NCI-H187 (cell line): ENCODE results near the gene MYH10.
"Not testable (repeated sequence)": the region's sequence is repeated elsewhere in the genome, so short reads cannot be mapped to it uniquely, and the experiment has no call there.

Experiments used
- DNase-seq, 2 experiments: peaks; one replicate each; lab custom pipeline; 2025; lab: John Stamatoyannopoulos, UW

MYH10 gene

GRCh38 chr17:8630227-8630801, at the start of gene MYH10:
Gene MYH10, minus strand, starts transcription at chr17:8630725. Its CDS starts 7,479 bp downstream, at chr17:8623246.
- DNase-seq: no peak

GRCh38 chr17:8679126-8679525, 48.6 kb upstream of the MYH10 start:
- DNase-seq: no peak

GRCh38 chr17:8675306-8675705, 44.8 kb upstream of the MYH10 start:
- no peak for DNase-seq

GRCh38 chr17:8674344-8675305, 44.1 kb upstream of the MYH10 start:
- DNase-seq: no peak

GRCh38 chr17:8673612-8674011, 43.1 kb upstream of the MYH10 start:
- DNase-seq: no peak

GRCh38 chr17:8672326-8672725, 41.8 kb upstream of the MYH10 start:
- DNase-seq: no peak

- DNase-seq: no peak
Measured at GRCh38 chr17:8670421-8670820, 39.9 kb upstream of the MYH10 start.

GRCh38 chr17:8668176-8668740, 37.7 kb upstream of the MYH10 start:
- no peak for DNase-seq

- DNase-seq: no peak
Measured at GRCh38 chr17:8667421-8667820, 36.9 kb upstream of the MYH10 start.

GRCh38 chr17:8665684-8666083, 35.2 kb upstream of the MYH10 start:
- DNase-seq: no peak

- no peak for DNase-seq
Measured at GRCh38 chr17:8664456-8665126, 34.1 kb upstream of the MYH10 start.

- DNase-seq: no peak
Measured at GRCh38 chr17:8662973-8663372, 32.4 kb upstream of the MYH10 start.

GRCh38 chr17:8662076-8662831, 31.7 kb upstream of the MYH10 start:
- DNase-seq: no peak

GRCh38 chr17:8660709-8661108, 30.2 kb upstream of the MYH10 start:
- DNase-seq: not testable (repeated sequence)

GRCh38 chr17:8659758-8660410, 29.4 kb upstream of the MYH10 start:
- no peak for DNase-seq

GRCh38 chr17:8658810-8659209, 28.3 kb upstream of the MYH10 start:
- no peak for DNase-seq

GRCh38 chr17:8656693-8657092, 26.2 kb upstream of the MYH10 start:
- no peak for DNase-seq

GRCh38 chr17:8654822-8655221, 24.3 kb upstream of the MYH10 start:
- DNase-seq: no peak

GRCh38 chr17:8651013-8651412, 20.5 kb upstream of the MYH10 start:
- DNase-seq: no peak

- no peak for DNase-seq
Measured at GRCh38 chr17:8650119-8650499, 19.6 kb upstream of the MYH10 start.
